GM12878 (cell line): ENCODE results near the gene SFPQ. TPM values are rescaled to one million over a fixed set of nuclear protein-coding genes. Genes with fewer than 3 reads are reported as not detected.

ENCODE experiments used
- ATF7 ChIP-seq: fragments of 450-650 bp; IDR thresholded peaks from 2 replicates; pipeline ENCODE4 v1.6.1; 2016; ENCODE audit warnings: low read depth, mild to moderate bottlenecking
- BHLHE40 ChIP-seq, 2 experiments: fragments of 450-650 bp in 1 of 2; IDR thresholded peaks; 2 replicates each; pipeline ENCODE4 v1.6.1; 2011 to 2017; ENCODE audit warnings: low read depth in 2 of 2, borderline replicate concordance in 1 of 2, improper control_type of control experiment in 1 of 2, low read length in 1 of 2, mild to moderate bottlenecking in 1 of 2
- CTCF ChIP-seq, 3 experiments: IDR thresholded peaks in 2 of 3; conservative IDR thresholded peaks in 1 of 3; 2 replicates each; pipeline ENCODE4 v1.5.1; 2011; ENCODE audit warnings: low read depth in 3 of 3, low read length in 3 of 3, mild to moderate bottlenecking in 3 of 3, control low read depth in 2 of 3, moderate library complexity in 2 of 3, inconsistent platforms in 1 of 3, mixed read lengths in 1 of 3; ENCODE audit not compliant: control insufficient read depth in 2 of 3, insufficient read depth in 1 of 3; ENCODE audit errors: extremely low read depth in 1 of 3
- FOXK2 ChIP-seq: fragments of 450-650 bp; IDR thresholded peaks from 2 replicates; pipeline ENCODE4 v1.6.1; 2017; ENCODE audit warnings: mild to moderate bottlenecking, moderate library complexity
- FOXM1 ChIP-seq: IDR thresholded peaks from 2 replicates; pipeline ENCODE4 v1.6.1; 2012; ENCODE audit warnings: low read depth, mild to moderate bottlenecking, inconsistent platforms, low read length, moderate library complexity
- GATAD2B ChIP-seq: fragments of 450-650 bp; conservative IDR thresholded peaks from 2 replicates; pipeline ENCODE4 v1.6.1; 2017; ENCODE audit warnings: low read depth, mild to moderate bottlenecking, moderate library complexity
- HDAC6 ChIP-seq: fragments of 200-600 bp; sonication (generic); IDR thresholded peaks from one replicate; pipeline ENCODE4 v1.8.0; 2017; ENCODE audit warnings: antibody characterized with exemption; ENCODE audit not compliant: unreplicated experiment
- IKZF1 ChIP-seq: fragments of 450-650 bp; conservative IDR thresholded peaks from 2 replicates; pipeline ENCODE4 v1.6.1; 2017; ENCODE audit warnings: antibody characterized with exemption, mild to moderate bottlenecking
- JUND ChIP-seq: IDR thresholded peaks from 2 replicates; pipeline ENCODE4 v1.6.1; 2012; ENCODE audit warnings: low read depth, mild to moderate bottlenecking, low read length, improper control_type of control experiment, moderate library complexity
- LARP7 ChIP-seq: fragments of 450-650 bp; IDR thresholded peaks from 2 replicates; pipeline ENCODE4 v1.6.1; 2017; ENCODE audit warnings: mild to moderate bottlenecking
- MEF2B ChIP-seq: fragments of 450-650 bp; IDR thresholded peaks from 2 replicates; pipeline ENCODE4 v1.6.1; 2018; ENCODE audit warnings: mild to moderate bottlenecking, moderate library complexity; ENCODE audit not compliant: partially characterized antibody, poor library complexity, severe bottlenecking
- MTA3 ChIP-seq: IDR thresholded peaks from 2 replicates; pipeline ENCODE4 v1.6.1; 2012; ENCODE audit warnings: low read length, inconsistent platforms, borderline replicate concordance
- NBN ChIP-seq: fragments of 450-650 bp; IDR thresholded peaks from 2 replicates; pipeline ENCODE4 v1.6.1; 2016
- POLR2AphosphoS5 ChIP-seq: IDR thresholded peaks from 2 replicates; pipeline ENCODE4 v1.6.1; 2011; ENCODE audit warnings: mild to moderate bottlenecking, low read length, inconsistent platforms
- RAD21 ChIP-seq: IDR thresholded peaks from 2 replicates; pipeline ENCODE4 v1.6.1; 2011; ENCODE audit warnings: mild to moderate bottlenecking, low read depth, low read length, moderate library complexity; ENCODE audit not compliant: insufficient read depth
- RB1 ChIP-seq: fragments of 450-650 bp; formaldehyde crosslinking; IDR thresholded peaks from 2 replicates; pipeline ENCODE4 v1.6.1; 2017; ENCODE audit warnings: mild to moderate bottlenecking, borderline replicate concordance
- RELB ChIP-seq: fragments of 450-650 bp; IDR thresholded peaks from 2 replicates; pipeline ENCODE4 v1.6.1; 2017; ENCODE audit warnings: low read depth, mild to moderate bottlenecking, moderate library complexity
- RUNX3 ChIP-seq: IDR thresholded peaks from 2 replicates; pipeline ENCODE4 v1.6.1; 2012; ENCODE audit warnings: low read length, inconsistent platforms
- SKIL ChIP-seq: fragments of 450-650 bp; IDR thresholded peaks from 2 replicates; pipeline ENCODE4 v1.6.1; 2017; ENCODE audit warnings: mild to moderate bottlenecking, low read depth, inconsistent platforms; ENCODE audit not compliant: poor library complexity, severe bottlenecking
- SMARCA5 ChIP-seq: fragments of 450-650 bp; IDR thresholded peaks from 2 replicates; pipeline ENCODE4 v1.6.1; 2017; ENCODE audit warnings: mild to moderate bottlenecking
- SMC3 ChIP-seq: IDR thresholded peaks from 2 replicates; pipeline ENCODE4 v1.6.1; 2011; ENCODE audit warnings: low read length, improper control_type of control experiment, borderline replicate concordance
- SPI1 ChIP-seq: IDR thresholded peaks from 2 replicates; pipeline ENCODE4 v1.6.1; 2011; ENCODE audit warnings: low read depth, mild to moderate bottlenecking, low read length, moderate library complexity, borderline replicate concordance; ENCODE audit not compliant: insufficient read depth
- USF1 ChIP-seq: IDR thresholded peaks from 2 replicates; pipeline ENCODE4 v1.6.1; 2011; ENCODE audit warnings: borderline replicate concordance, low read depth, mild to moderate bottlenecking, moderate library complexity, mixed read lengths, low read length; ENCODE audit not compliant: insufficient read depth; ENCODE audit errors: extremely low read length
- ZNF384 ChIP-seq: IDR thresholded peaks from 2 replicates; pipeline ENCODE4 v1.6.1; 2012; ENCODE audit warnings: low read depth, mild to moderate bottlenecking, low read length, improper control_type of control experiment, borderline replicate concordance
- polyA plus RNA-seq, 11 experiments: library from polyadenylated mRNA; depleted of rRNA in 4 of 11; unstranded in 6 of 11; stranded (reverse) in 5 of 11; fragments of >200 nt; fragmentation: Nextera tagmentation in 4 of 11; fragmentation: Illumina TruSeq in 1 of 11; extraction: Ambion mirVana in 4 of 11; extraction: Trizol in 1 of 11; gene quantifications; 1 replicate in 1 of 11; 2 replicates in 10 of 11; pipeline versions ENCODE4 v1.2.1 to v1.2.3, GENCODE V29; 2011 to 2016; ENCODE audit warnings: inconsistent platforms in 2 of 11, missing spikeins in 2 of 11, low read depth in 1 of 11
- total RNA-seq, 4 experiments: library from RNA; depleted of rRNA in 3 of 4; stranded (reverse); fragments of >200 nt in 3 of 4; fragmentation: Illumina TruSeq in 1 of 4; extraction: Trizol in 1 of 4; gene quantifications; 2 replicates each; pipeline versions ENCODE4 v1.2.1 to v1.2.3, GENCODE V29; 2013 to 2021

Gene SFPQ
- total and polyA plus RNA-seq, 10 of the 15 experiments (the other 5 are each of a cell fraction or from before 2014, with no cell fraction given) = 78.5 to 559 (median 199) TPM

GRCh38 chr1:35202048-35202719 is 9.2 kb upstream of the SFPQ start (continued):
- TF ChIP-seq LARP7 = no peak
- peak; percentile 82 for TF ChIP-seq ATF7
- 0 out of 2 replicates have a peak, but pooled peaks have one; percentile 18 for TF ChIP-seq RELB
- peak; percentile 80 for TF ChIP-seq SPI1
- no peak for TF ChIP-seq HDAC6
- peak; percentile 8; the same call in 1 of the 2 replicates for TF ChIP-seq JUND
- peak; percentile 40 for TF ChIP-seq SKIL
- TF ChIP-seq NBN = 0 out of 2 replicates have a peak, but pooled peaks have one; percentile 61
- peak; percentile 61 for TF ChIP-seq RUNX3
- TF ChIP-seq USF1 = no peak
- peak; percentile 57; the same call in 1 of the 2 replicates for TF ChIP-seq RB1
- TF ChIP-seq BHLHE40 (IDR thresholded peaks at IDR 0.05; ENCODE audit: borderline replicate concordance in 1 of 2, low read depth in 2 of 2, low read length in 1 of 2) = peak in 1 of 2 experiments; percentile 44; a peak in 1 of 4 replicates
- TF ChIP-seq MTA3 = no peak
- 0 out of 2 replicates have a peak, but pooled peaks have one; percentile 44 for TF ChIP-seq GATAD2B
- TF ChIP-seq POLR2AphosphoS5 = no peak
- no peak for TF ChIP-seq ZNF384
- 0 out of 2 replicates have a peak, but pooled peaks have one; percentile 62 for TF ChIP-seq FOXM1
- peak; percentile 16 for TF ChIP-seq MEF2B
- peak; percentile 74 for TF ChIP-seq FOXK2
- peak; percentile 87 for TF ChIP-seq RAD21
- peak; percentile 92 to 93 (median 92); a peak in 5 of 6 replicates for TF ChIP-seq CTCF (IDR thresholded peaks at IDR 0.05 in 2 of 3, conservative IDR thresholded peaks at IDR 0.05 in 1 of 3; ENCODE audit: control insufficient read depth in 2 of 3, extremely low read depth in 1 of 3, insufficient read depth in 1 of 3, low read depth in 3 of 3, low read length in 3 of 3)
- TF ChIP-seq SMC3 = peak; percentile 90
- peak; percentile 41 for TF ChIP-seq IKZF1
- TF ChIP-seq SMARCA5 = peak; percentile 75; the same call in 1 of the 2 replicates
